Stimulated activated CD4-positive, alpha-beta T cell treated with anti-CD3 and anti-CD28 coated beads, Interleukin-1b, Interleukin-23, amount 100 ng/mL, for 24 hours (primary cell): ENCODE measurements around the gene CAMK1D.
A peak's percentile ranks its signal among the peaks of the same experiment; 100 is the strongest.

Source experiments
- DNase-seq, 4 experiments: peaks; one replicate each; pipeline ENCODE4 v3.0.0-alpha.2; 2020; ENCODE audit warnings: low read depth in 4 of 4, low spot score in 1 of 4

Gene CAMK1D

DNA sequence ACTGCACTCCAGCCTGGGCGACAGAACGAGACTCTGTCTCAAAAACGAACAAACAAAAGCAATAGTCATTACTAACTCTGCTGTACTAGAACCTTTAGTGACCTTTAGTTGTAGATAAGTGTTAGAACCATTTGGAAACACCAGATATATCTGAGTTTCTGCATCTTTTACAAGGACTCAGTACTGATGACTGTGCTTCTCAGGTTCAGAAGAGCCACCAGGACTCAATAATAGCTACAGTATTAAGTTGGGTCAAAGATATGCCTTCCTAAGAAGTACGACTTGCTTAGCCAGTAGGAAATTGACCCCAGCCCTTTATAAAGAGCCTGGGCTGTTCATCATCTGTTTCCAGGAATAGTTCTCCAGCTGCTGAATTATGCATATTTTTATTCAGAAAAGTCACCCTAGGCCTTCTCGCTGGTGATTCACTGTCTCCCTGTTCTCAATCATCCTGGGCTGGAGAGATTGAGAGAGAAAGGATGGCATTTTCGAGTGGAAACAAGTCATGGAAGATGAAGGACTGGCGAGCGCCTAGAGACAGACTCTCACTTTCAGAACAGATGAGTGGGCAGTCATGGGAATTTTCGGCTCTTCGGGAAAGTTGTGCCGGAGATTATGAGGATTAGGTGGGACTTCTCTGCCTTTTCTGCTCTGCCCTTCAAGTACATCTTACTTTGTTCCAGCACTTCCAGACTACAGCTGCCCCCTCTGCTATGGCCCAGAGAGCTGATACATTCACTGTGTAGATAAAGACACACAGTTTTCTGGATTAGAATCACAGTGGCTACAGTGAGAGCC is 336.1 kb downstream of the CAMK1D start:
- DNase-seq = no peak

DNA sequence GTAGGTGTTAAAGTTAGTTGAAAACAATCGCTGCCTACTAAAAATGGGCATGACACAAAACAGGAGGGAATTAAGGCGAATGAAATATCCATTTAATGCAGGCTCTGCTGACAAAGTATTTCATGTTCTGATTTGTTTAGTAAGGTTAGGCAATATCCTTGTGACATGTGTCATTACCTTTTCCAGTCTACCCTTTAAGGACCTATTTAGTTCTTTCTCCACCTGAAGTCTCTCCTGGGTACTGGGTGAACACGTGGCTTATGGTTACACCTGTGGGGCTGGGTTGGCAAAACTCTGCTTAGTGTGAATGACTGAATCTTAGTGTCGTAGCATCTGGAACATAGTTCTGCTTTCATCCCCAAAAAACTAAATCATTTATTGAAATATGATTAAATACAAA is 338.6 kb downstream of the CAMK1D start:
- DNase-seq = no peak

DNA sequence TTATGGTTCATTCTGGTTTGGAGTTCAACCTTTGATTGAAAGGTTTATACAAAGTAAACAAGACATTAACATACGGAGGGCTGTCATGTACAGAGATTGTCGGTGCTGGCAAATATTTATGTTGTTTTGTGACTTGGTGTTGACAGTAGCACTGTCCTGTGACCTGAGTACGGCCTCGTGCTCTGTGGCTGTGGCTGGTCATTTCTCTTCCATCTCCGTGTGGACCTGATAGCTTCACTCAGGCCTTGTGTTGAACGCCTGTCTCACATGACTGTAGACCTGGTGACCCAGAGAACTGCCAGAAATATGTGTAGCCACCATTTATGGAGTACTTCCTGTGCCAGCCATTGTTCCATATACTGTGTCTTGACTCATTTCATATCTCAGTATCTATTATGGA is 340.5 kb downstream of the CAMK1D start:
- no peak for DNase-seq

DNA sequence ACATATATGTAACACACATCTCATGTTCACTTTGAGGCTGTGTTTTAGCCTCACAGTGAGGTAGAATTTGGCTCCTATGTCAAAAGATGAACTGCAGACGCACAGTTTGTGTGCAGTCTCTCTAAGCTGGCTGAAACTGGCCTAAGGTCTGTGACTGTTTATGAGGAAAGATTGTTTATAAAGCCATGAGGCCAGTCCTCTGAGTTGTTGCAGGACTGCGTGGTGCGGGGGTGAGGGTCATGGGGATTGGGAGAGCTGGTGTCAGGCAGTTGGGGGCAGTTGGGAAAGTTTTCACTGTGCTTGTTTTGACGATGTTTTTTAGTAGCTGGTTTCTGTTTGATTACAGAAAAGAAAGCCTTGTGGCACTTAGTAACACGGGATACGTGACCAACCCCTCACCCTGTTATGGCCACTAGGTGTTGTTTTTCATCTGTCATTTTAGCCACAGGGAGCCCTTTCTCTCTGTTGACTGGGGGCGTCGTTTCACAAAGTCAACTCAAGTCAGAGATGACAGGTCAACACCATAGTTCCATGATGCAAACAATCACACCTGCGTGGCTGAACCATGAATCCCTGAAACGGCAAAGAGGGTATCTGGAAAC is 341.3 kb downstream of the CAMK1D start:
- no peak for DNase-seq

DNA sequence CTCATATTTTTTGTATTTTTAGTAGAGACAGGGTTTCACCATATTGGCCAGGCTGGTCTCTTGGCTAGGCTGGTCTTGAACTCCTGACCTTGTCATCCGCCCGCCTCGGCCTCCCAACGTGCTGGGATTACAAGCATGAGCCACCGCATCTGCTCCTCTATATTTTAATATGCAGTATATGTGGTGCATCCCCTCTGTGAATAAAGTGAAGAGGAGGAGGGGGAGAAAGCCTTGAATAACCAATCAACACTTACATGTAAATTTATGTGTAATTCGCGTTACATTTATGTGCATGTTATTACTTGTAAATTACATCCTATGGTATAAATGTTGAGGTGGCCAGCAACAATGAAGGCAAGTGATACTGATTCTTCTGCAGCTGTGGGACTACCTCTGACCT is 342.2 kb downstream of the CAMK1D start:
- no peak for DNase-seq

DNA sequence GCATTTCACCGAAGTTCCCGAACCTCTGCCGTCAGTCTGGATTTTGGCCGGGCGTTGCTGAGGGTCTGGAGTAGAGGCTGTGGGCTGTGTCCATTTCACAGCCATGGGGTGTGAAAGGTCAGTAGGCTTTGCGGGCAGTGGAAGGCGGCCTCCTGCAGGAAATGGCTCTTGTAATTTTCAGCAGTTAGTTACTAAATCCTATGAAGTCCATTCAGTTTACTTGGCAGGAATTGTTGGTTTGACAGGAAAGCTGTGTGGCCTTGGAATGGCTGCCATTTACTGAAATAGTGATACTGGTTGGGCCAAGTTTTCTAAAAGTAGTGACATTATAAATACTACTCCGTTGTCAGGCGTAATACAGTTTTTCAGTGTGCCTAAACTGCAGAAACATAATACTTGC is 348.4 kb downstream of the CAMK1D start:
- DNase-seq = no peak

DNA sequence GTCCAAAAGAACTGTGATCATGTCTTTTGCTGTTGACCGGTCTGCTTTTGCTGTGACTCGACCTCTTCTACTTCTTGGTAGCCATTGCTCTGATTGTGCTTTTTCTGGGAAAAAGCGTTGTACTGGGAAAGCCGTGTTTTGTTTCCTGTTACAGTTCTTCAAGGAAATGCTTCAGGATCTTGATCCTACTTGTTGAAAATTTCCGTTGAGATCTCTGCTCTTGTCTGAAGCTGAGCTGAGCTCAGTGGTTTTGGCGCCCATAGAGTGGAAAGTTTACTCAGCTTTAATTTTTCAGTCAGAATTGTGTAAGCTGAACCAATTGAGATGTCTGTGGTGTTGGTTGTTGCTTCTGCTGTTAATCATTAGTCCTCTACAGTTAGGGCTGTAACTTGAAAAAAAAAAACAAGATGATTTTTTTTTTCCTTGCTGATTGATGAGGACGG is 349.9 kb downstream of the CAMK1D start:
- DNase-seq = no peak

DNA sequence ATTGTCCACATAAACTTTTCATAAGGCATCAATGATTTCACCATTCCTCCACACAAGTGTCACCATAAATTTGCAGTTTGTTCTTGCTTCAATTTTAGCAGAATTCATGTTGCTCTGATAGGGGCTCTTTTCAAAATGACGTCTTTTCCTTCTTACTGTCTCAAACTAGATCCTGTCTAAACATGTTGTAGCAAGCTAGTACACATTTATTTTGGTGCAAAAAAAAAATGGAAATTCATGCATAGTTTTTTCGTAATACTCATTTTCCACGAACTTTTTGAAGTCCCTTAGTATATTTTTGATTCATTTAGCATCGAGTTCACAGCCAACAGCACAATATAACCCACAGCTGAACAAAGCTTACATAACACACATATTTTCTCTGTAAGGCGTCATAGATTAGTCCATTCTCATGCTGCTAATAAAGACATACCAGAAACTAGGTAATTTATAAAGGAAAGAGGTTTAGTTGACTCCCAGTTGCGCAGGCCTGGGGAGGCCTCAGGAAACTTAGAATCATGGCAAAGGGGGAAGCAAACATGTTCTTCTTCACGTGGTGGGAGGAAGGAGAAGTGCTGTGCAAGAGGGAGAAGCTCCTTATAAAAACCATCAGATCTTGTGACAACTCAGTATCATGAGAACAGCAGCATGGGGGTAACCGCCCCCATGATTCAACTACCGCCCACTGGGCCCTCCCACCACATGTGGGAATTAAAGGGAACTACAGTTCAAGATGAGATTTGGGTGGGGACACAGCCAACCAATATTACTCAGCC is 350.6 kb downstream of the CAMK1D start:
- DNase-seq = no peak

DNA sequence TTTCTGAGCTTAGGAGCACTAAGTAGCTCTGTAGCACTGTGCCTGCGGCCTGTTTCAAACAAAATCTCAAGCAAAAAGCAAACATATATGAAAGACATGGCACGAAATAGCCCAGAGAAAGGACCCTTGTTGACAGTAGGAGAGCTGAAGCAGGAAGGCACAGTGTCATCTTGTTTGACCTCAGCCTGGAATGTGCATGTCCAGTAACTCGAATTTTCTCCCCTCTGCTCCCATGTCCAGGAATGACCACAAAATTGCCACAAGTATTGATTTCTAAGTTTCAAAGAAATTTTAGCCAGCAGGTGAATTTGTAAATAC is 351.2 kb downstream of the CAMK1D start:
- DNase-seq = no peak

DNA sequence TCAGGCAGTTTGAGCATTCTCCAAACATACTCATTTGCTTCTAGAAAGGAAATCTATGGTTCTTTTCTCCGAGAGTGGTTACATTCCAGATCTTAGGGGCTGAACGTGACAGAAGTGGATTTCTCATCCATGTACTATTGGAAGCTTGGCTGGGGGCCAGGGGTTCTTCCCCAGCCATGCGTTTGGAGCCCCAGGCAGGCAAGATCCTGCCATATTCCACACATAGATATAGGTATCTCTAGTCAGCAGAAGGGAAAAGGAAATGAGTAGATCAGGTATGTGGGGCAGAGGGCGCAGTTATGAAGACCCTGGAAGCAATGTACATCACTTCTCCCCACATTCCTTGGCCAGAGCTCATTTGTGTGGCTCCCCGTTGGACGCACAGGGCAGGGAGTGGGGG is 352.3 kb downstream of the CAMK1D start:
- DNase-seq = no peak

DNA sequence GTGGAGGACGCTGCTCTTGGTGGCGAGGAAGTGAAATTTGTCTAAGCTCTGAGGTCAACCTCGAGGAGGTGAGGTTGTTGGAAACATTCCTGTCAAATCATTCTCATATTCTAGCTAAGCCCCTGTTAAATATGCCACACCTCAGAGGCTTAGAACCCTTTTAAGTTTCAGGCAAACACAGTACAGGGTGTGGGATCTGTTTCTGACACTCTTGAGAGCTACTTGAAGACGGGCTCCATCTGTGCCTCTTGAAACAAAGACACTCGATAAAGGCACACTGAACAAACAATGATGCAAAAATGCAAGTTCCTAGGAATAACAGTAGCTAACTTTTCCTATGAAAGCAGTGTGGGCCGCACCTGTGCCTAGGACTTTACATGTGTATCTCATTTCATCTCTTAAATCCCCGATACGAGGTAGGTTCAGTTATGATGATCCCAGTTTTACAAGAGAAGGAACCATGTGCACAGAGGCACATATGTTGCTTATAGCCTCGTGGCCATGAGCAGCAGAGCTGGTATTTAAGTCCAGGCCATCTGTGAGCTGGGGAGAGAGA is 352.9 kb downstream of the CAMK1D start:
- DNase-seq = no peak

DNA sequence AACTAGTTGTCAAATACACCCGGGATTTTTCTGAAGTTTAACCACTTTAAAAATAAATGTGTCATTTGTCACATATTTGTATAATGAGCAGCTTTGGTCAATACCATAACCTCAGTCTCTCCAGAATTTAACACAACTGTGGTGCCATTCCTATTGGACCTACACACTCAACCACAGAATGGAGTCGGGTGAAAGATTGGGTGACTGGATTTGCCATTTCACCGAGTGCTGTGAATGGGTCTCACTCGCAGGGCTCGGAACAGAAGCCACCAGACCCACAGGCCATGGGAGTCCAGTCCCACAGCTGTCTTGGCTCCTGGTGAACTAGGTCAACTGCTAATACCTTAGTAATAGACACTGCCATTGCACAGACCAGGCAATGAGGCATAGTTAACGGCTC is 353.8 kb downstream of the CAMK1D start:
- no peak for DNase-seq

DNA sequence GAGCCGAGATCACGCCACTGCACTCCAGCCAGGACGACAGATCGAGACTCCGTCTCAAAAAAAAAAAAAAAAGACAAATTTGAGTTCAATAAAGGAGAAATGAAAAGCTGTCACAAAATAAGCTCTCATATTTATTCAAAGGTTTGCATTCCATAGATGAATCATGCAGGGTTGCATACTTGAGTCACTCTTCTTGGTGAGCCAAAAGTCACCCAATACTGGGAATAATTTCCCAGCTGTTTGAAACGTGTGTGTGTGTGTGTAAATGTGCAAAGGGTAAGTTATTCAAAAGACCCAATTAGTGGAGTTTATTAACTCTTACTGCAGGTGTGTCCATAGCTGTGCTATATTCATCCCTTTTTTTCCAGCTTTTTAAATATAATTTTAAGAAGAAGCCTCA is 354.5 kb downstream of the CAMK1D start:
- DNase-seq = no peak

DNA sequence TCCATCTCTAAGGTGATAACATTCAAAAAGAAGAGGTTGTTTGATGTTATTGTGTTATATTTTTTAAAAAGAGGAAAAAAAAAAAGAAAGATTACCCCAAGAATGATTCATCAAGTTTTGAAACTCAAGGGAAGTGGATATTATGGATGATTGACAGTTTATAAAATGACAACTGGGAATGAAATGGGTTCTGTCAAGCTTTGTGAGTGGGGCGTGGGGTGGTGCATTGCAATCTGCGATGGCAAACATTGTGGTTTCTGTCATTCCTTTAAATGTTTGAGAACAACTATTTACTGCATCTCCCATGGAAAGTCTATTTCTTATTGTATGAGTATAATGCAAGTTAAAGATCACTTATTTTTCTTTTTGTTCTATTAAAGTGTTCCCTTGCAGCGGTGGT is 355.1 kb downstream of the CAMK1D start:
- DNase-seq = no peak

DNA sequence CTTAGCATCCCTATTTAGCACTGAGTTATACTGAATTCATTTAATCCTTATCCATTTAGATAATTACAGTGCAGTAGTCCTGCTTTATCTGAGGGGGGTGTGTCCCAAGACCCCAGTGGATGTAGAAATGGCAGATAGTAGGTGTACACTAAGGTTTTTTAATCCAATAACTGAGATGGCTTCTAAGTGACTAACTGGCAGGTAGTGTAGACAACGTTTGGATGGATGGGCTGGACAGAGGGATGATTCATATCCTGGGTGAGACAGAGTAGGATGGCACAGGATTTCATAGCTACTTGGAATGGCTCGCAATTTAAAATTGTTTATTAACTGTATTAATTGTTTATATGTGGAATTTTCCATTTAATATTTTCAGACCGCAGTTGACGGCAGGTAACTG is 356.6 kb downstream of the CAMK1D start:
- no peak for DNase-seq

DNA sequence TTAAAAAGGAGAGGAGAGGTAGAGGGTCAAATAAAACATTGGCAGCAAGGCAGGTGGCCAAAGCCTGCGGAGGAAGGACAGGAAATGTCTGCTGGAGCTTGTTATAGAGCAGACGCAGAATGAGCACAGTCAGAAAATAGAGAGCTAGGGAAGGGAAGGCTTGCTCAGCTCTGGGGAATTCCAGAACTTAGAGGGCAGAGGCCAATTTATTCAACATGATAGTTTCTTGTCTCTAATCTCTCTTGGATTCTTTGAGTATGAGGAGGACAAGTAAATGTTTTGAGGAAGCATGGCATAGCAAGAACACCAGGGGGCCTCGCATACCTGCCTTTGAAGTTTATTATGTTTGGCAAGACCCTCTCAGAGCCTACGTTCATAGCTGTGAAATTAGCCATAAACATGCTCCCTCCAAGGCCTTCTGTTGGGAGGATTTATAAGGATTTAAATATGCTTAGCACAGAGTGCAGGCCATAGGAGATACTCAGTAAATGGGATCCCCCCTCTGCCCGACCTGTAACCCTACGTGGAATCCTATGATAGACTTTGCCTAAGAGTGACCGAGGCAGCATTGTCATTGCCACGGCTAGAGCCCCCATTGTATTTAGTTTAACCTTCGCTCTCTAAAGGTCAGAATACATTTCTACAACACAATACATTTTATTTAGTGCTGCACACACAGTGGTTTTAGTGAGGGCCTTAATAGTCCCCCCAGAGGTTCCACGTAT is 358.3 kb downstream of the CAMK1D start:
- no peak for DNase-seq

DNA sequence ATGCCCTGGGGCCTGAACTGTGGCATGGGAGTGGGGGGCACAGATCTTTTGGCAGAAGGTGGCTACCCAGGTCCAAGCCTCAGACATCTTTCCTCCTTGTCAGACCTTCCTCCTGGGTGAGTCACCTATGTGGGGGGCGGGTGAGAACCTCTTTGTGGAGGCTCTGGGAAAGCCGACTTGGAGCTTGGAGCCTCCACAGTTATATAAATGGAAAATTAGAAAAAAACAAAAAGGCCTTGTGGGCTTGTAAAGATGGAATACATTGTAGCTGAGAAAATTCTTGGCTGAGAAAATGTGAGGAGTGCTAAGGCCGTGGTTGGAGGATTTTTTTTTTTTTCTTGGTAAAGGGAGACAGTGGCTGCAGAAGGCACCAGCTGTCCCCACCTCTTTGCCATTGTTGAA is 359.7 kb downstream of the CAMK1D start:
- DNase-seq = no peak

DNA sequence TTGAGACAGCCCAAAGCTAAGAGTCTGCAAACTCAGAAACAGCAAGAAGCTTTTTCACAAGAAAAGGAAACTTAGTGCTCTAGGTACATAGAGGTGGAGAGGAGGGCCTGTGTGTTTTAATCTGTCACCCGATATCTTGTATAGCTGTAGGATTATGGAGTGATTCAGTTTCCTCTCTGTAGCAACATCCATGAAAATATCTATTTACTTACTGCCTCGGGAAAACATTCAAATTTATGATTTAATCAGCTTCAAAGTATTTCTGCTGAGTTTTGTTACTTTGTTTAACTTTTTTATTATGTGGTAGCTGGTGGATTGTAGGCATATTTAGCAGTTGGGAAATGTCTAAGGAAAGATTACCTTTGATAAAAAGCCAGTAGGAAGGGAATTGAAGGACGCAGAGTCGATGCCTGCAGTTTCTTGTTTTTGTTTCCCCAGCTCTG is 360.2 kb downstream of the CAMK1D start:
- no peak for DNase-seq

DNA sequence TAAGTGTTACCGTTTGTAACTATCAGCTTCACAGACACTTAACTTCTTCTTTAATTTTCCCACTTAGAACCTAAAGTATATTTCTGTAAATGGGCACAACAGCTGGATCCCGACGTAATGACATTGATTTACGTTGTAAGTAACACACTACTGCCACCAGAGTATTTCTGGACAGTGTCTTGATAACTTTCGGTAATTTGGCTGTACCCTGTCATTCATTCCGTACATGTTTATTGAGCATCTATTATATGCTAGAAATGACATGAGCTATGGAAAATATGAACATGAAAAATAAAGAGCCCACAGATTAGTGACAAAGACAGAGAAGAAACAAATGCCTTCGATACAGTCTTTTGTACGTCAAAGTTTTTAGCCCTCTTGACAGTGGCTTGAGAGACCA is 360.8 kb downstream of the CAMK1D start:
- no peak for DNase-seq

DNA sequence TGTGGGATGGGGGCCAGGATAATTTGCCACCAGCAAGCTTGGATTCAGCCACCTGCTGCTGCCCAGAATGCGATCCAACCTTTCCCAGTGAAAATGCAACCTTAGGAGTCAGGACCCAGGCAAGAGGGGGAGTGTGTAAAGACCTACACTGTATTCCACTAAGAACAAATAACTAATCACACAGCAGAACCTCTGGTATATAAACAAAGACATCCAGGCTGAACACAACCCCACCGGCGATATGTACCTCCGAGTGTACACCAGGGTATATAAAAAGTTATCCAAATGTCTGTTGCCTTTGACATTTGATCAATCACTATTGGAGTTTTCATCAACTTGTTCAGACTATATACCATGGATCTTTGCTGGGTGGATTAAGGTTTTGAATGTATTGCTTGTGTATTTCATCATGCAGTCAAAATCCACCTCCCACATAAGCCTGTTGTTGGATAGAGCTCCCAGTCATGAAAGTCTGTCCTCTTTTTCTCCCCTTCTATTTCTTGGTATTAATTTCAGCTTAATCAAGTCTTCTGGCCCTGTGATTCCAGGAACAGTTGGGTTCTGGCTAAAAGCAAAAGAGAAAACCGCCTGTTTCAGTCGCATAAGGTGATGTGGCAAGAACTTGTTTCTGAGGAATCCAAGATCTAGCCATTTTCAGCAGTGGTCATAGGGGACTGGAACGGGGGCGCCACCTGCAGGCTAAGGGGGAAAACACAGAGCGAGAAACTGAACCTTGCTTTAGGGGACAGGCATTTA is 361.4 kb downstream of the CAMK1D start:
- peak; percentile 55 to 81 (median 67) for DNase-seq

DNA sequence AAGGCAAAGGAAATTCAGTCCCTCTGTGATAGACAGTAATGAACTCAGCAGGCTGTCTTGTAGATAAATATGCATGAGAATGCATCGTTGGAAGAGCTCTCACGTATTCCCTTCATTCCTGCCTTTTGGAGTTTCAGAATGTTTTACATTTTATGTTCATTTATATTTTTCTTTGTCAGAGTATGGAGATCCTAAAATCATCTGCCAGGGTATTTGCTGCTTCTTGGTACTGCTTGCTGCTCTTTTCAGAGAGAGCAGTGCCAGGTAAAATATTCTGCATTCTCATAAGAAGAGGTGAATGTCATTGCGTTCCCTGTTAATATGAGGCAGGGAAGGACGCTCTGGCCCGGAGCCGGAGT is 362.0 kb downstream of the CAMK1D start:
- DNase-seq = no peak
